Measurements from ENCODE around the gene BRPF1.
A peak's percentile ranks its signal among the peaks of the same experiment; 100 is the strongest.

- TF ChIP-seq POLR2A (IDR thresholded peaks at IDR 0.05), result peak; percentile 69
- TF ChIP-seq CTCF (IDR thresholded peaks at IDR 0.05), result peak in 3 of 5 experiments; percentile 5 to 23 (median 16)
- peak; percentile 30 to 67 (median 62) for TF ChIP-seq POLR2AphosphoS5 (IDR thresholded peaks at IDR 0.05)
Measured at GRCh38 chr3:9731206-9732079, at the start of gene BRPF1.

Data from transverse colon (tissue), 4 donors.